ENCODE data around the gene ZNF341.

The ZNF341 gene

GRCh38 chr20:33709905-33710541 lies 21.8 kb upstream of the ZNF341 start:
- no peak for TF ChIP-seq GATA1 (IDR thresholded peaks at IDR 0.05; ENCODE audit: low read depth, low read length)
- no peak for TF ChIP-seq POLR2A (IDR thresholded peaks at IDR 0.05; ENCODE audit: low read length)
- DNase-seq, result peak in 1 of 2 experiments; percentile 38

- DNase-seq, result no peak
Measured at GRCh38 chr20:33710681-33711445, 20.9 kb upstream of the ZNF341 start.

GRCh38 chr20:33711446-33711738 lies 20.4 kb upstream of the ZNF341 start:
- no peak for DNase-seq
- TF ChIP-seq POLR2A (IDR thresholded peaks at IDR 0.05; ENCODE audit: low read length), result no peak
- no peak for TF ChIP-seq GATA1 (IDR thresholded peaks at IDR 0.05; ENCODE audit: low read depth, low read length)

More at GRCh38 chr20:33710681-33711445, 20.9 kb upstream of the ZNF341 start:
- TF ChIP-seq GATA1 (IDR thresholded peaks at IDR 0.05; ENCODE audit: low read depth, low read length), result no peak
- TF ChIP-seq POLR2A (IDR thresholded peaks at IDR 0.05; ENCODE audit: low read length), result no peak

- TF ChIP-seq GATA1 (IDR thresholded peaks at IDR 0.05; ENCODE audit: low read depth, low read length) (no peak), POLR2A (IDR thresholded peaks at IDR 0.05; ENCODE audit: low read length) (no peak)
- DNase-seq, result no peak
Measured at GRCh38 chr20:33713865-33714367, 17.9 kb upstream of the ZNF341 start.

GRCh38 chr20:33716498-33716897 lies 15.3 kb upstream of the ZNF341 start:
- no peak for DNase-seq
- TF ChIP-seq POLR2A (IDR thresholded peaks at IDR 0.05; ENCODE audit: low read length), result no peak
- TF ChIP-seq GATA1 (IDR thresholded peaks at IDR 0.05; ENCODE audit: low read depth, low read length), result no peak

GRCh38 chr20:33719277-33719988 lies 12.4 kb upstream of the ZNF341 start:
- TF ChIP-seq GATA1 (IDR thresholded peaks at IDR 0.05; ENCODE audit: low read depth, low read length), result no peak
- no peak for TF ChIP-seq POLR2A (IDR thresholded peaks at IDR 0.05; ENCODE audit: low read length)
- DNase-seq, result peak in 1 of 2 experiments; percentile 37

- TF ChIP-seq POLR2A (IDR thresholded peaks at IDR 0.05; ENCODE audit: low read length), result peak; percentile 75
- TF ChIP-seq GATA1 (IDR thresholded peaks at IDR 0.05; ENCODE audit: low read depth, low read length), result no peak
- peak; percentile 94 to 97 for DNase-seq
Measured at GRCh38 chr20:33719989-33720709, 11.6 kb upstream of the ZNF341 start, which contains the start of gene PXMP4. PXMP4 (minus strand) TSS chr20:33720310; CDS start chr20:33720207, 103 bp downstream.

GRCh38 chr20:33721391-33722140 lies 10.2 kb upstream of the ZNF341 start:
- no peak for DNase-seq
- no peak for TF ChIP-seq POLR2A (IDR thresholded peaks at IDR 0.05; ENCODE audit: low read length)
- TF ChIP-seq GATA1 (IDR thresholded peaks at IDR 0.05; ENCODE audit: low read depth, low read length), result no peak

GRCh38 chr20:33724439-33725094 lies 7.2 kb upstream of the ZNF341 start:
- TF ChIP-seq GATA1 (IDR thresholded peaks at IDR 0.05; ENCODE audit: low read depth, low read length) (no peak), POLR2A (IDR thresholded peaks at IDR 0.05; ENCODE audit: low read length) (no peak)
- no peak for DNase-seq

GRCh38 chr20:33725607-33726264 lies 6.1 kb upstream of the ZNF341 start:
- no peak for DNase-seq
- no peak for TF ChIP-seq POLR2A (IDR thresholded peaks at IDR 0.05; ENCODE audit: low read length)
- TF ChIP-seq GATA1 (IDR thresholded peaks at IDR 0.05; ENCODE audit: low read depth, low read length), result no peak

GRCh38 chr20:33727115-33727479 lies 4.7 kb upstream of the ZNF341 start:
- no peak for DNase-seq
- TF ChIP-seq POLR2A (IDR thresholded peaks at IDR 0.05; ENCODE audit: low read length) (no peak), GATA1 (IDR thresholded peaks at IDR 0.05; ENCODE audit: low read depth, low read length) (no peak)

- no peak for TF ChIP-seq GATA1 (IDR thresholded peaks at IDR 0.05; ENCODE audit: low read depth, low read length)
- TF ChIP-seq POLR2A (IDR thresholded peaks at IDR 0.05; ENCODE audit: low read length), result no peak
- DNase-seq, result no peak
Measured at GRCh38 chr20:33727806-33728205, 4.0 kb upstream of the ZNF341 start.
